Natural killer cell (primary cell): ENCODE results near the gene MPPED1. TPM values are rescaled to one million over a fixed set of nuclear protein-coding genes. Genes with fewer than 3 reads are reported as not detected.

Experiments used
- ATAC-seq, 3 donors: fragments of 150-1000 bp in 2 of 3; fragments of 200-7000 bp in 1 of 3; cut with Tn5 transposase; 1 replicate in 1 of 3; 2 replicates in 2 of 3; pipeline ENCODE4 v1.10.0; 2021; ENCODE audit warnings: mild to moderate bottlenecking in 2 of 3, moderate library complexity in 2 of 3
- DNase-seq, 2 donors: peaks; one replicate each; pipeline versions ENCODE4 v3.0.0 to v3.0.0-alpha.2; 2013 to 2021; ENCODE audit warnings: mixed read lengths in 1 of 2
- H3K27ac ChIP-seq: one replicate; pipeline ENCODE4 v1.5.1; 2013; ENCODE audit warnings: mild to moderate bottlenecking, low read length
- H3K27me3 ChIP-seq: one replicate; pipeline ENCODE4 v1.6.1; 2013; ENCODE audit warnings: low read length; ENCODE audit not compliant: control insufficient read depth, insufficient read depth
- H3K36me3 ChIP-seq: one replicate; pipeline ENCODE4 v1.6.1; 2013; ENCODE audit warnings: low read length; ENCODE audit not compliant: control insufficient read depth, insufficient read depth
- H3K4me1 ChIP-seq: one replicate; pipeline ENCODE4 v1.6.1; 2013; ENCODE audit warnings: low read length; ENCODE audit not compliant: control insufficient read depth, insufficient read depth
- H3K4me3 ChIP-seq: one replicate; pipeline ENCODE4 v1.5.1; 2013; ENCODE audit warnings: low read length
- H3K9me3 ChIP-seq: one replicate; pipeline ENCODE4 v1.6.1; 2013; ENCODE audit warnings: low read length; ENCODE audit not compliant: control insufficient read depth, insufficient read depth
- H3K27ac Mint-ChIP-seq, 2 donors: one replicate each; pipeline ENCODE4 v1.8.0; 2022; ENCODE audit warnings: mild to moderate bottlenecking in 2 of 2, mixed read lengths in 2 of 2, moderate library complexity in 1 of 2
- H3K27me3 Mint-ChIP-seq, 2 donors: one replicate each; pipeline ENCODE4 v1.8.0; 2022; ENCODE audit warnings: low read depth in 2 of 2, mixed read lengths in 2 of 2
- H3K36me3 Mint-ChIP-seq: one replicate; pipeline ENCODE4 v1.8.0; 2022; ENCODE audit warnings: mixed read lengths
- H3K4me1 Mint-ChIP-seq, 2 donors: one replicate each; pipeline ENCODE4 v1.8.0; 2022; ENCODE audit warnings: mixed read lengths in 2 of 2
- H3K4me3 Mint-ChIP-seq: one replicate; pipeline ENCODE4 v1.8.0; 2022; ENCODE audit warnings: mild to moderate bottlenecking, moderate library complexity, mixed read lengths
- H3K9me3 Mint-ChIP-seq, 2 donors: one replicate each; pipeline ENCODE4 v1.8.0; 2022; ENCODE audit warnings: mixed read lengths in 2 of 2
- WGBS: methylation state at CpG from one replicate; pipeline ENCODE4 v1.1.7; 2013; ENCODE audit warnings: missing lambda C conversion rate; ENCODE audit not compliant: insufficient coverage; 5-methylcytosine and 5-hydroxymethylcytosine counted together
- intact Hi-C: fragments of 100-400 bp; cut with micrococcal nuclease; formaldehyde crosslinking; loops from one replicate; pipeline ENCODE4 v1.14.2; 2022
- total RNA-seq, 4 donors: library from RNA; stranded (reverse); fragments of 120-200 nt in 1 of 4; gene quantifications; one replicate each; pipeline versions ENCODE4 v1.2.3 to v1.2.4, GENCODE V29; 2013 to 2022
- TF ChIP-seq, protein P1 (sequence below): fragments of 200-600 bp; IDR thresholded peaks from one replicate; pipeline ENCODE4 v1.8.0; 2022; ENCODE audit warnings: antibody characterized with exemption

MPPED1 gene
- total RNA-seq, 3 donors from 2014 or later (not counting 1 experiment from before 2014, with no cell fraction given): not detected

- Histone ChIP-seq H3K4me3 (no peak overlapping the region), H3K27me3 (peaks cover 4% of the 10 kb centered on the region), H3K4me1 (no peaks in the 10 kb centered on the region), H3K27ac (no peak overlapping the region), H3K9me3 (no peaks in the 10 kb centered on the region), H3K36me3 (no peaks in the 10 kb centered on the region)
- ATAC-seq (no peak), DNase-seq (no peak)
- H3K27ac Mint-ChIP-seq: no peak overlapping the region
- WGBS: 31% methylated on average over 1 of the region's 2 CpGs
- no peaks in the 10 kb centered on the region for H3K4me1 Mint-ChIP-seq
- no peaks in the 10 kb centered on the region for H3K9me3 Mint-ChIP-seq
- TF ChIP-seq, protein P1, sequence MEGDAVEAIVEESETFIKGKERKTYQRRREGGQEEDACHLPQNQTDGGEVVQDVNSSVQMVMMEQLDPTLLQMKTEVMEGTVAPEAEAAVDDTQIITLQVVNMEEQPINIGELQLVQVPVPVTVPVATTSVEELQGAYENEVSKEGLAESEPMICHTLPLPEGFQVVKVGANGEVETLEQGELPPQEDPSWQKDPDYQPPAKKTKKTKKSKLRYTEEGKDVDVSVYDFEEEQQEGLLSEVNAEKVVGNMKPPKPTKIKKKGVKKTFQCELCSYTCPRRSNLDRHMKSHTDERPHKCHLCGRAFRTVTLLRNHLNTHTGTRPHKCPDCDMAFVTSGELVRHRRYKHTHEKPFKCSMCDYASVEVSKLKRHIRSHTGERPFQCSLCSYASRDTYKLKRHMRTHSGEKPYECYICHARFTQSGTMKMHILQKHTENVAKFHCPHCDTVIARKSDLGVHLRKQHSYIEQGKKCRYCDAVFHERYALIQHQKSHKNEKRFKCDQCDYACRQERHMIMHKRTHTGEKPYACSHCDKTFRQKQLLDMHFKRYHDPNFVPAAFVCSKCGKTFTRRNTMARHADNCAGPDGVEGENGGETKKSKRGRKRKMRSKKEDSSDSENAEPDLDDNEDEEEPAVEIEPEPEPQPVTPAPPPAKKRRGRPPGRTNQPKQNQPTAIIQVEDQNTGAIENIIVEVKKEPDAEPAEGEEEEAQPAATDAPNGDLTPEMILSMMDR: no peak
- H3K4me3 Mint-ChIP-seq: no peak overlapping the region
- H3K27me3 Mint-ChIP-seq: peaks cover 2 to 20% of the 10 kb centered on the region in 2 donors
- H3K36me3 Mint-ChIP-seq: no peaks in the 10 kb centered on the region
- intact Hi-C loops: no loop called here
Observed at GRCh38 chr22:43455846-43456245, 44.0 kb downstream of the MPPED1 start.

DNA sequence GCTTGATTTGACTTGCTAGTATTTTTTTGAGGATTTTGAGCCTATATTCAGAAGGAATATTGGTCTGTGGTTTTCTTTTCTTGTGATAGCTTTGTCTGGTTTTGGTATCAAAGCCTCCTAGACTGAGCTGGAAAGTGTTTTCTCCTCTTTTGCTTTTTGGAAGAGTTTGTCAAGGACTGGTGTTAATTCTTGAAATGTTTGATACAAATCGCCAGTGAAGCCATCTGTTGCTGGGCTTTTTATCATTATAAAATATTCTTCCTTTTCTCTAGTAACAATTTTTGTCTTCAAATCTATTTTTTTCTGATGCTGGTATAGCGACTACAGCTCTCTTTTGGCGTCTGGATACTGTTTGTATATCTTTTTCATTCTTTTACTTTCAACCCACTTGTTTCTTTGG is 45.2 kb downstream of the MPPED1 start:
- Histone ChIP-seq H3K36me3 (no peaks in the 10 kb centered on the region), H3K4me1 (no peaks in the 10 kb centered on the region), H3K4me3 (no peak overlapping the region), H3K27me3 (peaks cover 4% of the 10 kb centered on the region), H3K27ac (no peak overlapping the region), H3K9me3 (no peaks in the 10 kb centered on the region)
- Mint-ChIP-seq H3K9me3 (no peaks in the 10 kb centered on the region), H3K4me1 (no peaks in the 10 kb centered on the region), H3K27me3 (peaks cover 2 to 28% of the 10 kb centered on the region in 2 donors), H3K27ac (no peak overlapping the region), H3K36me3 (no peaks in the 10 kb centered on the region), H3K4me3 (no peak overlapping the region)
- intact Hi-C loops: no loop called here
- WGBS: 83% methylated on average over 1 of the region's 3 CpGs
- ATAC-seq (no peak), DNase-seq (no peak)
- TF ChIP-seq, protein P1: no peak

DNA sequence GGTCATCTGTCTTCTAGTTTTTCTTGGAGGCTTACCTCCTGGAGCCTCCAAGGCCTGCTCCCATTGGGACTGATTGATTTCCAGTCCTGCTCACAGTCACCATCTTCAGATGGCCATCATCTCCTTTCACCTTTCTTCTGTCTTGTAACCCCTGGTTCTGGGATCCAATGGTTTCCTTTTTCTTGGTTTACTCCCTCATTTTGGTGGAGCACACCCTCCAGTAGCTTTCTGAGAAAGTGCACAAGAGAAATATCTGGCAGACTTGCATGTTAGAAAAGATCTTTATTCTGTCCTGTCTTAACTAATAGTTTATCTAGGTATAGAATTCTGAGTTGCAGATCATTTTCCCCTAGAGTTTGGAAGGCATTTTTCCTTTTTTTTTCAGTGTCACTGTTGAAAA is 50.9 kb downstream of the MPPED1 start:
- Histone ChIP-seq H3K4me3 (no peak overlapping the region), H3K27ac (no peak overlapping the region), H3K4me1 (no peaks in the 10 kb centered on the region), H3K27me3 (peaks cover 2% of the 10 kb centered on the region), H3K9me3 (peaks cover 3% of the 10 kb centered on the region), H3K36me3 (no peaks in the 10 kb centered on the region)
- DNase-seq: no peak
- TF ChIP-seq, protein P1: no peak
- H3K4me1 Mint-ChIP-seq: no peaks in the 10 kb centered on the region
- H3K27me3 Mint-ChIP-seq: peaks cover 14 to 45% of the 10 kb centered on the region in 2 donors
- no peak overlapping the region for H3K27ac Mint-ChIP-seq
- no peak overlapping the region for H3K4me3 Mint-ChIP-seq
- peaks cover 0 to 5% of the 10 kb centered on the region in 2 donors for H3K9me3 Mint-ChIP-seq
- peaks cover 12% of the 10 kb centered on the region for H3K36me3 Mint-ChIP-seq
- intact Hi-C loops: no loop called here
- ATAC-seq: no peak

DNA sequence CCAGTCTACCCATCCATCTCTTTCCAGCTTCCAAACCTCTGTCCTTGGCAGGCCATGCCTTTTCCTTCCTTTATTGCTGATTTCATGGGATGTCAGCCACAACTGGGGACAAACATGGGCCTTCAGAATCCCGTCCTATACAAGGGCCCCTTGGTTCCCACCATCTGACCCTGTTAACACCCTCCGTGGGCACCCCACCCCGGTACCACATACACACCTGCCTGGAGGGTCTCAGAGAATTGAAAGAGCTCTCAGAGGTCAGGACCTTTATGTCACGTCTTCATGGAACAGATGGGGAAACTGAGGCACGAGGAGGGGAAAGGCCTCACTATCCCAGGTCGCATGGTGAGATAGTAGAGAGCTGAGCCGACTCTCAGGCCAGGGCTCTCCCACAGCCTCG is 53.0 kb downstream of the MPPED1 start:
- H3K9me3 Mint-ChIP-seq: peaks cover 0 to 5% of the 10 kb centered on the region in 2 donors
- H3K4me1 Mint-ChIP-seq: no peaks in the 10 kb centered on the region
- H3K36me3 ChIP-seq: no peaks in the 10 kb centered on the region
- no peaks in the 10 kb centered on the region for H3K27me3 ChIP-seq
- H3K27me3 Mint-ChIP-seq: peaks cover 15 to 27% of the 10 kb centered on the region in 2 donors
- TF ChIP-seq, protein P1: no peak
- 72% methylated on average over 8 of the region's 8 CpGs for WGBS
- no peaks in the 10 kb centered on the region for H3K4me1 ChIP-seq
- H3K9me3 ChIP-seq: peaks cover 3% of the 10 kb centered on the region
- peaks cover 12% of the 10 kb centered on the region for H3K36me3 Mint-ChIP-seq
- no peak overlapping the region for H3K27ac Mint-ChIP-seq
- intact Hi-C loops: no loop called here
- ATAC-seq (no peak), DNase-seq (no peak)
- no peak overlapping the region for H3K27ac ChIP-seq
- no peak overlapping the region for H3K4me3 Mint-ChIP-seq
- H3K4me3 ChIP-seq: no peak overlapping the region
